Immature natural killer cell (primary cell): ENCODE data around the gene PRSS58. TPM values are rescaled to one million over a fixed set of nuclear protein-coding genes. Genes with fewer than 3 reads are reported as not detected.

Experiments
- DNase-seq, 3 donors: peaks; one replicate each; pipeline ENCODE4 v3.0.0; 2022; ENCODE audit warnings: mixed read lengths in 1 of 3
- H3K27ac Mint-ChIP-seq, 6 donors: one replicate each; pipeline ENCODE4 v1.8.0; 2020; ENCODE audit warnings: mixed read lengths in 6 of 6, mild to moderate bottlenecking in 5 of 6, inconsistent platforms in 4 of 6, moderate library complexity in 3 of 6
- H3K27me3 Mint-ChIP-seq, 3 donors: one replicate each; pipeline ENCODE4 v1.8.0; 2020 to 2021; ENCODE audit warnings: low read depth in 3 of 3, mild to moderate bottlenecking in 3 of 3, mixed read lengths in 3 of 3, moderate library complexity in 3 of 3, inconsistent platforms in 1 of 3
- H3K36me3 Mint-ChIP-seq, 3 donors: one replicate each; pipeline ENCODE4 v1.8.0; 2020; ENCODE audit warnings: mixed read lengths in 3 of 3, inconsistent platforms in 2 of 3, mild to moderate bottlenecking in 2 of 3
- H3K4me1 Mint-ChIP-seq, 2 donors: one replicate each; pipeline ENCODE4 v1.8.0; 2020; ENCODE audit warnings: inconsistent platforms in 2 of 2, mild to moderate bottlenecking in 2 of 2, mixed read lengths in 2 of 2, moderate library complexity in 1 of 2
- H3K4me3 Mint-ChIP-seq, 5 donors: one replicate each; pipeline ENCODE4 v1.8.0; 2020; ENCODE audit warnings: mild to moderate bottlenecking in 5 of 5, mixed read lengths in 5 of 5, inconsistent platforms in 3 of 5, moderate library complexity in 3 of 5
- H3K9me3 Mint-ChIP-seq, 6 donors: one replicate each; pipeline ENCODE4 v1.8.0; 2020; ENCODE audit warnings: mild to moderate bottlenecking in 6 of 6, mixed read lengths in 6 of 6, inconsistent platforms in 4 of 6, moderate library complexity in 3 of 6
- polyA plus RNA-seq, 3 donors: library from polyadenylated mRNA; unstranded; fragments of 300-500 nt; fragmentation: Illumina TruSeq; gene quantifications; one replicate each; pipeline ENCODE4 v1.2.3, GENCODE V29; 2021

PRSS58 gene
- polyA plus RNA-seq, 3 donors from 2014 or later = not detected

GRCh38 chr7:142263598-142264380 is 5.9 kb upstream of the PRSS58 start:
- Mint-ChIP-seq H3K4me3 (no peak overlapping the region), H3K27me3 (peaks cover 5 to 8% (median 5%) of the 10 kb centered on the region in 3 donors), H3K9me3 (peaks cover 0 to 12% (median 0%) of the 10 kb centered on the region in 6 donors), H3K36me3 (no peaks in the 10 kb centered on the region), H3K27ac (no peak overlapping the region), H3K4me1 (no peaks in the 10 kb centered on the region)
- DNase-seq = no peak

GRCh38 chr7:142250705-142251104 is 7.2 kb downstream of the PRSS58 start:
- peaks cover 0 to 2% (median 0%) of the 10 kb centered on the region in 6 donors for H3K9me3 Mint-ChIP-seq
- no peak overlapping the region for H3K4me3 Mint-ChIP-seq
- H3K4me1 Mint-ChIP-seq = no peaks in the 10 kb centered on the region
- H3K27ac Mint-ChIP-seq = no peak overlapping the region
- peaks cover 0 to 6% (median 0%) of the 10 kb centered on the region in 3 donors for H3K27me3 Mint-ChIP-seq
- H3K36me3 Mint-ChIP-seq = no peaks in the 10 kb centered on the region
- DNase-seq = no peak

- H3K36me3 Mint-ChIP-seq = no peaks in the 10 kb centered on the region
- no peak overlapping the region for H3K27ac Mint-ChIP-seq
- H3K27me3 Mint-ChIP-seq = peaks cover 0 to 6% (median 0%) of the 10 kb centered on the region in 3 donors
- H3K9me3 Mint-ChIP-seq = no peaks in the 10 kb centered on the region
- no peaks in the 10 kb centered on the region for H3K4me1 Mint-ChIP-seq
- H3K4me3 Mint-ChIP-seq = no peak overlapping the region
- DNase-seq = no peak
Measured at GRCh38 chr7:142249918-142250317, 7.9 kb downstream of the PRSS58 start.

- Mint-ChIP-seq H3K36me3 (no peaks in the 10 kb centered on the region), H3K27me3 (peaks cover 0 to 10% (median 0%) of the 10 kb centered on the region in 3 donors), H3K4me1 (no peaks in the 10 kb centered on the region), H3K27ac (no peak overlapping the region), H3K4me3 (no peak overlapping the region), H3K9me3 (no peaks in the 10 kb centered on the region)
- no peak for DNase-seq
Measured at GRCh38 chr7:142248166-142249160, 9.4 kb downstream of the PRSS58 start.

- H3K27me3 Mint-ChIP-seq = peaks cover 0 to 14% (median 3%) of the 10 kb centered on the region in 3 donors
- no peaks in the 10 kb centered on the region for H3K9me3 Mint-ChIP-seq
- no peaks in the 10 kb centered on the region for H3K4me1 Mint-ChIP-seq
- DNase-seq = no peak
- H3K36me3 Mint-ChIP-seq = no peaks in the 10 kb centered on the region
- no peak overlapping the region for H3K4me3 Mint-ChIP-seq
- H3K27ac Mint-ChIP-seq = no peak overlapping the region
Measured at GRCh38 chr7:142243823-142244222, 14.0 kb downstream of the PRSS58 start.

- no peak overlapping the region for H3K27ac Mint-ChIP-seq
- no peak for DNase-seq
- H3K4me1 Mint-ChIP-seq = no peaks in the 10 kb centered on the region
- no peak overlapping the region for H3K4me3 Mint-ChIP-seq
- H3K36me3 Mint-ChIP-seq = no peaks in the 10 kb centered on the region
- peaks cover 0 to 11% (median 3%) of the 10 kb centered on the region in 3 donors for H3K27me3 Mint-ChIP-seq
- no peaks in the 10 kb centered on the region for H3K9me3 Mint-ChIP-seq
Measured at GRCh38 chr7:142240546-142240945, 17.3 kb downstream of the PRSS58 start.

GRCh38 chr7:142231716-142232115 is 26.1 kb downstream of the PRSS58 start:
- Mint-ChIP-seq H3K27ac (no peak overlapping the region), H3K36me3 (no peaks in the 10 kb centered on the region)

GRCh38 chr7:142228537-142229104 is 29.2 kb downstream of the PRSS58 start:
- H3K36me3 Mint-ChIP-seq = no peaks in the 10 kb centered on the region
- no peak overlapping the region for H3K4me3 Mint-ChIP-seq
- no peaks in the 10 kb centered on the region for H3K4me1 Mint-ChIP-seq
- peaks cover 0 to 3% (median 0%) of the 10 kb centered on the region in 3 donors for H3K27me3 Mint-ChIP-seq
- H3K9me3 Mint-ChIP-seq = peaks cover 0 to 3% (median 0%) of the 10 kb centered on the region in 6 donors
- DNase-seq = no peak
- H3K27ac Mint-ChIP-seq = no peak overlapping the region

More at GRCh38 chr7:142231716-142232115, 26.1 kb downstream of the PRSS58 start:
- no peak for DNase-seq
- Mint-ChIP-seq H3K4me3 (no peak overlapping the region), H3K9me3 (peaks cover 0 to 6% (median 0%) of the 10 kb centered on the region in 6 donors), H3K27me3 (peaks cover 0 to 3% (median 3%) of the 10 kb centered on the region in 3 donors), H3K4me1 (no peaks in the 10 kb centered on the region)

Other genes with a start within 250 kb of the PRSS58 start
- under 1 TPM in 1 of 3 donors, not detected in 2; 0.10 TPM for gene MGAM2, start 146.3 kb downstream of the PRSS58 start, polyA plus RNA-seq